Lung (tissue), 12 donors: ENCODE measurements around the gene SASH1. TPM values are rescaled to one million over a fixed set of nuclear protein-coding genes. Genes with fewer than 3 reads are reported as not detected.

ENCODE experiments used
- ATAC-seq: fragments of 200-7000 bp; cut with Tn5 transposase; one replicate; pipeline ENCODE4 v1.9.1; 2020; ENCODE audit warnings: moderate number of reproducible peaks; ENCODE audit not compliant: insufficient read depth, low FRiP score
- DNase-seq, 3 donors: peaks; one replicate each; pipeline ENCODE4 v3.0.0-alpha.2; 2013 to 2017
- H3K27ac ChIP-seq, 2 donors: one replicate each; pipeline ENCODE4 v1.5.1; 2013; ENCODE audit warnings: mild to moderate bottlenecking in 2 of 2, moderate library complexity in 2 of 2, control low read depth in 1 of 2, inconsistent platforms in 1 of 2, low read depth in 1 of 2, low read length in 1 of 2
- H3K27me3 ChIP-seq, 3 donors: one replicate each; pipeline ENCODE4 v1.5.1; 2013; ENCODE audit warnings: low read length in 2 of 3; ENCODE audit not compliant: control insufficient read depth in 3 of 3, insufficient read depth in 3 of 3
- H3K36me3 ChIP-seq, 4 donors: one replicate each; pipeline ENCODE4 v1.5.1; 2013; ENCODE audit warnings: low read length in 4 of 4, mild to moderate bottlenecking in 1 of 4, moderate library complexity in 1 of 4; ENCODE audit not compliant: control insufficient read depth in 4 of 4, insufficient read depth in 4 of 4
- H3K4me1 ChIP-seq, 5 donors: one replicate each; pipeline ENCODE4 v1.5.1; 2013; ENCODE audit warnings: low read length in 5 of 5, mild to moderate bottlenecking in 2 of 5, moderate library complexity in 1 of 5; ENCODE audit not compliant: control insufficient read depth in 5 of 5, insufficient read depth in 5 of 5
- H3K4me3 ChIP-seq: one replicate; pipeline ENCODE4 v1.5.1; 2013; ENCODE audit warnings: mild to moderate bottlenecking, control low read depth, moderate library complexity
- H3K9ac ChIP-seq, 2 donors: one replicate each; pipeline ENCODE4 v1.5.1; 2013; ENCODE audit warnings: low read length in 2 of 2, control low read depth in 1 of 2; ENCODE audit not compliant: insufficient read depth in 1 of 2
- H3K9me3 ChIP-seq, 4 donors: one replicate each; pipeline ENCODE4 v1.5.1; 2013; ENCODE audit warnings: low read length in 3 of 4, mild to moderate bottlenecking in 1 of 4, moderate library complexity in 1 of 4; ENCODE audit not compliant: control insufficient read depth in 4 of 4, insufficient read depth in 3 of 4
- CTCF ChIP-seq: IDR thresholded peaks from 2 replicates; pipeline ENCODE4 v1.5.1; 2012; ENCODE audit warnings: mild to moderate bottlenecking; ENCODE audit errors: control extremely low read depth, extremely low read depth
- WGBS, 2 donors: extraction: QIAGEN DNeasy Blood & Tissue Kit; methylation state at CpG; one replicate each; pipeline ENCODE4 v1.1.7; 2013; 5-methylcytosine and 5-hydroxymethylcytosine counted together
- polyA plus RNA-seq, 2 donors: library from polyadenylated mRNA; stranded (reverse); fragments of 200-250 nt; gene quantifications; one replicate each; pipeline ENCODE4 v1.2.1, GENCODE V29; 2013
- total RNA-seq, 2 donors: library from RNA; depleted of rRNA in 1 of 2; stranded (reverse); fragments of >200 nt in 1 of 2; gene quantifications; one replicate each; pipeline ENCODE4 v1.2.1, GENCODE V29; 2014 to 2021
- donor health status: control.
- donor health status: control.
- donor health status: Bipolar disorder and iron deficiency.
- donor health status: healthy.
- donor health status: DM: yes; HTN: yes; CAD: no.

SASH1 gene
- total and polyA plus RNA-seq, 4 donors = 18.8 to 114 (median 42.2) TPM

- Histone ChIP-seq H3K27ac (no peak overlapping the region), H3K4me1 (peaks cover 0 to 10% (median 0%) of the 10 kb centered on the region in 5 donors), H3K4me3 (no peak overlapping the region), H3K9me3 (peaks cover 0 to 3% (median 0%) of the 10 kb centered on the region in 4 donors), H3K27me3 (no peaks in the 10 kb centered on the region), H3K9ac (no peak overlapping the region), H3K36me3 (peaks cover 4 to 15% (median 9%) of the 10 kb centered on the region in 4 donors)
- no peak for TF ChIP-seq CTCF
- ATAC-seq (no peak), DNase-seq (no peak)
- 80 to 83% methylated on average over 6 of the region's 6 CpGs for WGBS, 2 donors
Observed at GRCh38 chr6:148491638-148492251, 149.1 kb downstream of the SASH1 start.

GRCh38 chr6:148492654-148493290, 150.1 kb downstream of the SASH1 start:
- DNase-seq (no peak), ATAC-seq (no peak)
- no peaks in the 10 kb centered on the region for H3K27me3 ChIP-seq
- peaks cover 0 to 3% (median 0%) of the 10 kb centered on the region in 4 donors for H3K9me3 ChIP-seq
- no peak for TF ChIP-seq CTCF
- 91% methylated on average over 5 of the region's 5 CpGs for WGBS, 2 donors
- H3K4me1 ChIP-seq = peaks cover 0 to 14% (median 0%) of the 10 kb centered on the region in 5 donors
- peak overlapping the region in 1 of 2 donors; percentile 53 for H3K27ac ChIP-seq
- H3K4me3 ChIP-seq = no peak overlapping the region
- peaks cover 2 to 8% (median 6%) of the 10 kb centered on the region in 4 donors for H3K36me3 ChIP-seq
- H3K9ac ChIP-seq = no peak overlapping the region

- peak in 1 of 3 donors; percentile 11 for DNase-seq
- no peak for TF ChIP-seq CTCF
- peaks cover 0 to 14% (median 0%) of the 10 kb centered on the region in 5 donors for H3K4me1 ChIP-seq
- H3K27me3 ChIP-seq = no peaks in the 10 kb centered on the region
- no peaks in the 10 kb centered on the region for H3K9me3 ChIP-seq
- H3K9ac ChIP-seq = no peak overlapping the region
- H3K36me3 ChIP-seq = peaks cover 0 to 3% (median 1%) of the 10 kb centered on the region in 4 donors
- no peak overlapping the region for H3K4me3 ChIP-seq
- 85 to 92% methylated on average over 6 of the region's 6 CpGs for WGBS, 2 donors
- ATAC-seq = no peak
- H3K27ac ChIP-seq = peak overlapping the region in 1 of 2 donors; percentile 53
Observed at GRCh38 chr6:148493424-148493823, 150.8 kb downstream of the SASH1 start.
